Neutrophil (primary cell): ENCODE results near the gene C2CD4C.

Source experiments
- H3K27ac ChIP-seq: fragments of 200-600 bp; sonication (generic); 2 replicates; pipeline ENCODE4 v1.5.1; 2016; ENCODE audit warnings: mild to moderate bottlenecking, moderate library complexity
- H3K27me3 ChIP-seq: fragments of 200-600 bp; sonication (generic); 2 replicates; pipeline ENCODE4 v1.6.0; 2016; ENCODE audit warnings: mild to moderate bottlenecking
- H3K36me3 ChIP-seq: fragments of 200-600 bp; sonication (generic); 2 replicates; pipeline ENCODE4 v1.5.1; 2017
- H3K4me1 ChIP-seq, 2 experiments: fragments of 200-600 bp in 1 of 2; sonication (generic) in 1 of 2; 1 replicate in 1 of 2; 2 replicates in 1 of 2; pipeline versions ENCODE4 v1.5.1 to v1.6.1; 2013 to 2016; ENCODE audit warnings: low read depth in 1 of 2, low read length in 1 of 2, mild to moderate bottlenecking in 1 of 2, moderate library complexity in 1 of 2; ENCODE audit not compliant: control insufficient read depth in 1 of 2, insufficient read depth in 1 of 2
- H3K4me3 ChIP-seq, 2 experiments: fragments of 200-600 bp in 1 of 2; sonication (generic) in 1 of 2; 1 replicate in 1 of 2; 2 replicates in 1 of 2; pipeline ENCODE4 v1.5.1; 2013 to 2016; ENCODE audit warnings: low read depth in 1 of 2, low read length in 1 of 2, mild to moderate bottlenecking in 1 of 2, moderate library complexity in 1 of 2
- H3K9me3 ChIP-seq: fragments of 200-600 bp; sonication (generic); 2 replicates; pipeline ENCODE4 v1.5.1; 2016
- CTCF ChIP-seq: fragments of 200-600 bp; sonication (generic); IDR thresholded peaks from 2 replicates; pipeline ENCODE4 v1.5.1; 2016; ENCODE audit warnings: antibody characterized with exemption

C2CD4C gene

GRCh38 chr19:440391-441212 is 31.7 kb upstream of the C2CD4C start:
- H3K36me3 ChIP-seq, result no peaks in the 10 kb centered on the region
- no peak overlapping the region for H3K4me3 ChIP-seq
- no peak overlapping the region for H3K27ac ChIP-seq
- H3K27me3 ChIP-seq, result peaks cover 20% of the 10 kb centered on the region
- H3K4me1 ChIP-seq, result no peaks in the 10 kb centered on the region
- no peaks in the 10 kb centered on the region for H3K9me3 ChIP-seq
- TF ChIP-seq CTCF, result no peak

- Histone ChIP-seq H3K27ac (no peak overlapping the region), H3K4me3 (no peak overlapping the region), H3K36me3 (no peaks in the 10 kb centered on the region), H3K27me3 (peaks cover 20% of the 10 kb centered on the region), H3K4me1 (no peaks in the 10 kb centered on the region), H3K9me3 (no peaks in the 10 kb centered on the region)
- TF ChIP-seq CTCF, result no peak
These were observed 30.4 kb upstream of the C2CD4C start for GRCh38 chr19:439167-439900.

DNA sequence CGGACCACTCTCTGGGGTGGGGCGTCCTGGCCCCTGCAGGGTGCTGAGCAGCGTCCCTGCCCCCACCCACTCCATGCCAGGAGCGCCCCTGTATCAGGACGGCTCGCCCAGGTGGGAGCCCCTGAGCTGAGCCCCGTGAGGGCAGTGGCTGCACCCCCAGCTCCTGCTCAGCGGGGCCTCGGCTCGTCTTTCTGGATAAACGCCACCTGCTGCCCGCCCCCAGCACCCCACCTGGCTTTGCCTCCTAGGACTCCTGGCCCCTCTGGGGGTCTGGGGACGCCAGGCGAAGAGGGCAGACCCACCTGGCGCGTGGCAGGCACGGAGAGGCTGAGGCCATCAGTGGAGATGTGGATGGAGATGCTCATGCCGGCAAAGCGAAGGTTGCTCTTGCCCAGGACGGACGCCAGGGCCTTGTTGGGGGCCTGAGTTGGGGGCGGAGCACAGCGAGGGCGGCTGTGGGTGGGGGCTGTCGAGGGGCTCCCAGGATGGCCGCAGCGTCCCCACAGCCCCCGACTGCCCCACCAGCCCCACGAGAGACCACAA is 29.5 kb upstream of the C2CD4C start:
- H3K4me3 ChIP-seq, result no peak overlapping the region
- no peak for TF ChIP-seq CTCF
- no peaks in the 10 kb centered on the region for H3K9me3 ChIP-seq
- H3K27ac ChIP-seq, result no peak overlapping the region
- H3K27me3 ChIP-seq, result peaks cover 20% of the 10 kb centered on the region
- no peaks in the 10 kb centered on the region for H3K4me1 ChIP-seq
- no peaks in the 10 kb centered on the region for H3K36me3 ChIP-seq

DNA sequence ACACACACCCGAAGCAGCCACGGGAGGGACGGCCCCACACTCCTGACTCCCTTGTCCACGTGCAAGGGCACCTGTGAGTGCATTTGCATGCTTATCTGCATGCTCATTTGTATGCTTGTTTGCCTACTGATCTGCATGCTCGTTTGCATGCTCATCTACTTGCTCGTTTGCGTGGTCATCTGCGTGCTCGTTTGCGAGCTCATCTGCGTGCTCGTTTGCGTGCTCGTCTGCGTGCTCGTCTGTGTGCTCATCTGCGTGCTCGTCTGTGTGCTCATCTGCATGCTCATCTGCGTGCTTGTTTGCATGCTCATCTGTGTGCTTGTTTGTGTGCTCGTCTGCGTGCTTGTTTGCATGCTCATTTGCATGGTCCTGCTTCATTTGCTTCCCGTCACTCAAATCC is 28.1 kb upstream of the C2CD4C start:
- H3K36me3 ChIP-seq, result no peaks in the 10 kb centered on the region
- H3K4me1 ChIP-seq, result no peaks in the 10 kb centered on the region
- no peak overlapping the region for H3K4me3 ChIP-seq
- no peaks in the 10 kb centered on the region for H3K9me3 ChIP-seq
- TF ChIP-seq CTCF, result no peak
- H3K27me3 ChIP-seq, result peaks cover 20% of the 10 kb centered on the region
- H3K27ac ChIP-seq, result no peak overlapping the region

- Histone ChIP-seq H3K27ac (no peak overlapping the region), H3K27me3 (peaks cover 15% of the 10 kb centered on the region), H3K36me3 (no peaks in the 10 kb centered on the region), H3K4me3 (no peak overlapping the region), H3K9me3 (no peaks in the 10 kb centered on the region), H3K4me1 (no peaks in the 10 kb centered on the region)
- TF ChIP-seq CTCF, result no peak
These were observed 27.5 kb upstream of the C2CD4C start for GRCh38 chr19:436413-436950.
